ENCODE data around the gene PARPBP.
"Not testable (repeated sequence)": the region's sequence is repeated elsewhere in the genome, so short reads cannot be mapped to it uniquely, and the experiment has no call there.

The PARPBP gene

DNA sequence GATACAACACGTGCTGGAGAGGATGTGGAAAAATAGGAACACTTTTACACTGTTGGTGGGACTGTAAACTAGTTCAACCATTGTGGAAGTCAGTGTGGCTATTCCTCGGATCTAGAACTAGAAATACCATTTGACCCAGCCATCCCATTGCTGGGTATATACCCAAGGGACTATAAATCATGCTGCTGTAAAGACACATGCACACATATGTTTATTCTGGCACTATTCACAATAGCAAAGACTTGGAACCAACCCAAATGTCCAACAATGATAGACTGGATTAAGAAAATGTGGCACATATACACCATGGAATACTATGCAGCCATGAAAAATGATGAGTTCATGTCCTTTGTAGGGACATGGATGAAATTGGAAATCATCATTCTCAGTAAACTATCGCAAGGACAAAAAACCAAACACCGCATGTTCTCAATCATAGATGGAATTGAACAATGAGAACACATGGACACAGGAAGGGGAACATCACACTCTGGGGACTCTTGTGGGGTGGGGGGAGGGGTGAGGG is 27.1 kb downstream of the PARPBP start:
- not testable (repeated sequence) for DNase-seq (ENCODE audit: low read depth, low spot score)

- not testable (repeated sequence) for DNase-seq (ENCODE audit: low read depth, low spot score)
Measured at GRCh38 chr12:102155206-102155605, 35.2 kb downstream of the PARPBP start.

DNA sequence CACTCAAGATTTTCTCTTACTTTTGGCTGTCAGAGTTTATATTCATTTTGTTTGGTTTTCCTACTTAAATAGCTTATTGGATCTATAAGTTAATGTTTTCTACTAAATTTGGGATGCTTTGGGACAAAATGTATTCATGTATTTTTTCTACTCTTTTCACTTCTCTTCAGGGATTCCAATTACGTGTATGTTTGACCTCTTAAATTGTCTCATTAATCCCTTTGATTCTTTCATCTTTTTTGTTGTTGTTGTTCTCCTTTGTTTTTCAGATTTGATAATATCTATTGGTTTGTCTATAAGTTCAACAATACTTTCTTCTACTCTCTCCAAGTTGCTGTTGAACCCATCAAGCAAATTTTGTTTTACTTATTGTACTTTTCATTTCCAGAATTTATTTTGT is 43.4 kb downstream of the PARPBP start:
- DNase-seq (ENCODE audit: low read depth, low spot score), result no peak

- DNase-seq (ENCODE audit: low read depth, low spot score), result no peak
Measured at GRCh38 chr12:102167821-102168604, 48.0 kb downstream of the PARPBP start.

DNA sequence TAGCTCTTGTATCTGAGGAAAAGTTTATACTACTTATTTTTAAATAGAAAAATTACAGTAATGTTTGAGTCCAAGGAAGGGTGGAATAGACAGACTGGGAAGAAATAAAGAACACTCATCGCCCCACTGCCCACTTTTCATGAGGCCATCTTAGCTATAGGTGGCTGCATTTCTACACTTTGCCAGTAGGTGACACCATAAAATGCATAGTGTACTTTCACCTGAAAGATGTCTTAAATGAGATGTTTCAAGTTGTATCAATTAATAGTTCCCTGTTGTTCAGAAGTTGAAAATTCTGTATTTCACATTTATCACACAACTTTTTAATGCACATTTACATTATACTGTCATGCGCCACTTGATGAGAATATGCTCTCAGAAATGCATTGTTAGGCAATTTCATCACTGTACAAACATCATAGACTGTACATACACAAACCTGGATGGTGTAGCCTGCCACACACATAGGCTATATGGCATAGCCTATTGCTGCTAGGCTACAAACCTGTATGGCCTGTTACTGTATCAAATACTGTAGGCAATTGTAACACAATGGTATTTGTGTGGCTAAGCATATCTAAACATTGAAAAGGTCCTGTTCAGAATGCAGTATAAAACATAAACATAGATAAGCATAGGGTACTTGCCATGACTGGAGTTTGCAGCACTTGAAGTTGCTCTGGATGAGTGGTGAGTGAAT is 50.1 kb downstream of the PARPBP start:
- DNase-seq (ENCODE audit: low read depth, low spot score), result no peak

DNA sequence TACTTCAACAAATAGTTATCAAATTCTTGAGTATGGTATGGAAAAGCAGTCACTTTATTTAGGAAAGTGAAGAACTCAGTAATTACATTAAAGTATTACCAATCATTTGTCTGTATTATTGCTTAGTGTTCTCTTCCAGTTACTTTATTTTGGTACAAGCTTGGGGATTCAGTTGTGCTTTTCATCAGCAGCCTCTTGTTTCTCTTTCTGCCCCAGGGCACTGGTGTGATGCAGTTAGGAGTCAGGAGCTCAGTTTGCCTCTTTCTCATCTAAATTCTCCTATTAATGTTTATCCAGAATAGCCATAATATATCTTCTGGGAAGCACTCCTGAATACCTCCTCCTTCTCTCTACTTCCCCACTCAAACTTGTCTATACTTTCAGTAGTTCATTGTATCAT is 52.0 kb downstream of the PARPBP start:
- DNase-seq (ENCODE audit: low read depth, low spot score), result no peak

- no peak for DNase-seq (ENCODE audit: low read depth, low spot score)
Measured at GRCh38 chr12:102172436-102172835, 52.5 kb downstream of the PARPBP start.

- no peak for DNase-seq (ENCODE audit: low read depth, low spot score)
Measured at GRCh38 chr12:102174117-102174516, 54.1 kb downstream of the PARPBP start.

GRCh38 chr12:102174761-102175160 is 54.8 kb downstream of the PARPBP start:
- no peak for DNase-seq (ENCODE audit: low read depth, low spot score)

- no peak for DNase-seq (ENCODE audit: low read depth, low spot score)
Measured at GRCh38 chr12:102182635-102183034, 62.7 kb downstream of the PARPBP start.

- DNase-seq (ENCODE audit: low read depth, low spot score), result no peak
Measured at GRCh38 chr12:102195826-102196225, 75.8 kb downstream of the PARPBP start.

- no peak for DNase-seq (ENCODE audit: low read depth, low spot score)
Measured at GRCh38 chr12:102197789-102198188, 77.8 kb downstream of the PARPBP start, which contains the start of gene PMCH. Gene PMCH (minus strand): TSS chr12:102197833. CDS start chr12:102197770, 63 bp downstream.

- DNase-seq (ENCODE audit: low read depth, low spot score), result no peak
Measured at GRCh38 chr12:102201436-102202061, 81.6 kb downstream of the PARPBP start.

- no peak for DNase-seq (ENCODE audit: low read depth, low spot score)
Measured at GRCh38 chr12:102202556-102202955, 82.6 kb downstream of the PARPBP start.

DNA sequence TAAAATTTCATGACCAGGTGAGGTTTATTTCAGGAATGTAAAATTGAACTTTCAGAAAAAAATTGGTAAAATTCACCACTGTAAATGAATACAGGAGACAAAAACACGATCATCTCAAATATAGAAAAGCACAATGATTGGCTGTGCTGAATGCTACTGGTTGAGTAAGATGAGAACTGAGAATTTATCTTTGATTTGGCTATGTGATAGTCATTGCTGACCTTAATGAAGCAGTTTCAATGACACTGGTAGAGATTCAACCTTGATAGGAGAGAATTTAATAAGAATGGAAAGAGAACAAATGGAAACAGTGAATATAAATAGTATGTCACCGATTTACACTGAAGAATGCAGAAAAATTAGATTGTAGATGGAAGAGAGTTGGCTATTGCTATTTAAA is 84.0 kb downstream of the PARPBP start:
- no peak for DNase-seq (ENCODE audit: low read depth, low spot score)

GRCh38 chr12:102215992-102216691 is 96.2 kb downstream of the PARPBP start:
- no peak for DNase-seq (ENCODE audit: low read depth, low spot score)

DNA sequence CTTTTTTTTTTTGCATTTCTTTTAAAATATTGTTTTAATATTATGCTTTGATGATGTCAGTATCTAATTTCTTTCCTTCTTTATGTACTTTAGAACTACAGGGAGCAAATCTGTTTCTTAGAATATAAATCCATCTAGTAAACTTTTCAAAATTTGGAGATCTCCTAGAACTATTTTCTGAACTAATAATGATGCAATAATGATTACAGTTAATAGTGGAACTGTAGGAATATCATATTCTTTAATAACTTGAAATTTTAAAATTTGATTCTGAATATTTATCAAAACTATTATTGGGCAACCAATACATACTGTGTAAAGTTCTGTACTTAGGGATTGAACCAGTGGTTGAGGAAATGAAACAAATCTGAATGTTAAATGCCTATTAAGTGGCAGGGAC is 100.8 kb downstream of the PARPBP start:
- no peak for DNase-seq (ENCODE audit: low read depth, low spot score)

DNA sequence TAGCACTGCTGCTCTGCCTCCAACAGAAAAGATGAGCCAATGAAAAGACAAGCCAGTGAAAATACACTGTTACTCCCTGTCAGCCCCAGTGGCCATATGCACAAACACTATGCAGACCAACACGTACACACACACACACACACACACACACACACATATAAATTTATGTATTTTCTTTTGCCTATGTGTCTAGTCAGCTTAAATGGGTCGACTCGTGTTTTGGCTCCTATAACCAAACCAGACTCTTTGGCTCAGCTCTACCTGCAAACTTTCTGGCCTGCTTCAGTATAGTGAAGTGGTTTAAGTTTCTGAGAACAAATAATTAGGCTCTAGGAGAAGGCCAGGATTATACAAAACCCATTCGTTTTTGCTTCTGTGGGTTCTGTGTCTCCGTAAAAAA is 108.0 kb downstream of the PARPBP start:
- no peak for DNase-seq (ENCODE audit: low read depth, low spot score)

- DNase-seq (ENCODE audit: low read depth, low spot score), result no peak
Measured at GRCh38 chr12:102232036-102232435, 112.1 kb downstream of the PARPBP start.

- no peak for DNase-seq (ENCODE audit: low read depth, low spot score)
Measured at GRCh38 chr12:102232446-102232845, 112.5 kb downstream of the PARPBP start.

- DNase-seq (ENCODE audit: low read depth, low spot score), result no peak
Measured at GRCh38 chr12:102234599-102234998, 114.6 kb downstream of the PARPBP start.

DNA sequence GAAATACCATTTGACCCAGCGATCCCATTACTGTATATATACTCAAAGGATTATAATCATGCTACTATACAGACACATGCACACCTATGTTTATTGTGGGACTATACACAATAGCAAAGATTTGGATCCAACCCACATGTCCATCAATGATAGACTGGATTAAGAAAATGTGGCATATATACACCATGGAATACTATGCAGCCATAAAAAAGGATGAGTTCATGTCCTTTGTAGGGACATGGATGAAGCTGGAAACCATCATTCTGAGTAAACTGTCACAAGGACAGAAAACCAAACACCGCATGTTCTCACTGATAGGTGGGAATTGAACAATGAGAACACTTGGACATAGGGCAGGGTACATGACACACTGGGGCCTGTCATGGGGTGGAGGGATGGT is 120.9 kb downstream of the PARPBP start:
- not testable (repeated sequence) for DNase-seq (ENCODE audit: low read depth, low spot score)
